ENCODE measurements around the gene FSTL5. TPM values are rescaled to one million over a fixed set of nuclear protein-coding genes. Genes with fewer than 3 reads are reported as not detected.

FSTL5 gene
- total and polyA plus RNA-seq, 2 experiments from 2014 or later = 0.12 to 0.59 TPM

DNA sequence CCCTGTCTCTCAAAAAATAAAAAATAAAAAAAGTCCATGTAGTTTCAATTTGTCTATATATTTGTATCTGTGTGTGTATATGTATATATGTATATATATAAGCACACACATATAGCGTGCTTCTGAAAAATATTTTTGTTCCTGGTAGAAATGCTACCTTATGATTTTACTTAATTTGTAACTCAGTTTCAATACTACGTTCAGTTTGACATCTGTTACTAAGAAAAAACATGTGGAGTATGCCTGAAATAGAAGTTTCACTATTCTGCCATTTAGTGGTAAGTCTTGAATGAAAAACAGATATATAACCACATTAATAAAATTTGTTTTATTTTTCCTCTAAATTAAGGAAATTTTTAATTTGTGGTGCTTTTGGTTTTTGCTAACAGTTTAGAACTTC lies 14.2 kb downstream of the FSTL5 start:
- Histone ChIP-seq H3K36me3 (no peaks in the 10 kb centered on the region), H3K27me3 (no peaks in the 10 kb centered on the region), H3K9me3 (ENCODE audit: low read depth) (no peaks in the 10 kb centered on the region), H3K4me1 (ENCODE audit: low read depth) (no peaks in the 10 kb centered on the region), H3K27ac (no peak overlapping the region), H3K4me3 (no peak overlapping the region)
- TF ChIP-seq, protein P1, sequence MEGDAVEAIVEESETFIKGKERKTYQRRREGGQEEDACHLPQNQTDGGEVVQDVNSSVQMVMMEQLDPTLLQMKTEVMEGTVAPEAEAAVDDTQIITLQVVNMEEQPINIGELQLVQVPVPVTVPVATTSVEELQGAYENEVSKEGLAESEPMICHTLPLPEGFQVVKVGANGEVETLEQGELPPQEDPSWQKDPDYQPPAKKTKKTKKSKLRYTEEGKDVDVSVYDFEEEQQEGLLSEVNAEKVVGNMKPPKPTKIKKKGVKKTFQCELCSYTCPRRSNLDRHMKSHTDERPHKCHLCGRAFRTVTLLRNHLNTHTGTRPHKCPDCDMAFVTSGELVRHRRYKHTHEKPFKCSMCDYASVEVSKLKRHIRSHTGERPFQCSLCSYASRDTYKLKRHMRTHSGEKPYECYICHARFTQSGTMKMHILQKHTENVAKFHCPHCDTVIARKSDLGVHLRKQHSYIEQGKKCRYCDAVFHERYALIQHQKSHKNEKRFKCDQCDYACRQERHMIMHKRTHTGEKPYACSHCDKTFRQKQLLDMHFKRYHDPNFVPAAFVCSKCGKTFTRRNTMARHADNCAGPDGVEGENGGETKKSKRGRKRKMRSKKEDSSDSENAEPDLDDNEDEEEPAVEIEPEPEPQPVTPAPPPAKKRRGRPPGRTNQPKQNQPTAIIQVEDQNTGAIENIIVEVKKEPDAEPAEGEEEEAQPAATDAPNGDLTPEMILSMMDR (IDR thresholded peaks at IDR 0.05; ENCODE audit: low read depth, low read length) = no peak
- DNase-seq (ENCODE audit: low read depth in 1 of 2, low spot score in 1 of 2) = no peak

DNA sequence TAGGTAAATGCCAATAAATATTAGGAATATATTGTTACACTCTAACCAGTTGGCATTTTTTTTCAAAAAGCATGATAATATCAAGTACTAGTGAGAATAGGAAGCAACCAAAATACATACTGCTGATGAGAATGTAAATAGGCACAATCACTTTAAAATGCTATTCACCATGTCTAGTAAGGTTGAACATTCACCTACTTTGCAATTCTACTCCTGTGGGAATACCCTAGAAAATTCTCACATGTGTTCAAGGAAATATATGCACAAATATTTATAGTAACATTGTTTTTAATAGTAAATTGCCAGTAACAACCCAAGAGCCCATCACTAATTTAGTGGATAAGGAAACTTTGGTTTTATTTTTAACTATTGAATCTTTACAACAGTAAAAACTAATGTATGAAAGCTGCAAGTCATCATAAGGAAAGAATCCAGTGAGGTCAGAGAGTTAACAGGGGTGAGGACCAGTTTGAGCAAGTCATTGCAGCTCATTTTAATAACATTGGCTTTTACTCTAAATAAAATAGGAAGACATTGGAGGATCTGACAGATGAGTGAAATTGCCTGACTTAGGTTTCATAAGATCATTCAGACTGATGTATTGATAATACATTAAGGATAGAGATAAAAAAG lies 23.6 kb downstream of the FSTL5 start:
- TF ChIP-seq, protein P1 (IDR thresholded peaks at IDR 0.05; ENCODE audit: low read depth, low read length) = no peak
- no peak for DNase-seq (ENCODE audit: low read depth in 1 of 2, low spot score in 1 of 2)
- no peaks in the 10 kb centered on the region for H3K4me1 ChIP-seq (ENCODE audit: low read depth)
- no peaks in the 10 kb centered on the region for H3K27me3 ChIP-seq
- no peak overlapping the region for H3K27ac ChIP-seq
- H3K9me3 ChIP-seq (ENCODE audit: low read depth) = no peaks in the 10 kb centered on the region
- H3K36me3 ChIP-seq = no peaks in the 10 kb centered on the region
- H3K4me3 ChIP-seq = no peak overlapping the region

DNA sequence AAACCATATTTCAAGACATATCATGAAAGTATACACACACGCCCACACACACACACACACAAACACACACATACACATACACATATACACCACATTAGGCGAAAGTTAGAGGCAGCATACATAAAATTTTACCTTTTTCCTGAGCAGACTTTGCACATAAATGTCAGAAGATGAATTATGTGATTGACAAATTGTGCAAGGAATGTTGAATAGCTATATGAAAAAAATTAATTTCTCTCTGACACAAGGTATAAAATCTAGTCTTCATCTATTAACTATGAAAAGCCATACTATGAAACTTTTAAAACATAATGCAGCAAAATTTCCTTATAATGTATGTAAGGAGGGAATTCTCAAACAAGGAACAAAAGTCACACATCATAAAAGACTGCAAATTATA lies 24.4 kb downstream of the FSTL5 start:
- Histone ChIP-seq H3K4me3 (no peak overlapping the region), H3K9me3 (ENCODE audit: low read depth) (no peaks in the 10 kb centered on the region), H3K36me3 (no peaks in the 10 kb centered on the region), H3K27ac (no peak overlapping the region), H3K4me1 (ENCODE audit: low read depth) (no peaks in the 10 kb centered on the region), H3K27me3 (no peaks in the 10 kb centered on the region)
- no peak for DNase-seq (ENCODE audit: low read depth in 1 of 2, low spot score in 1 of 2)
- TF ChIP-seq, protein P1 (IDR thresholded peaks at IDR 0.05; ENCODE audit: low read depth, low read length) = no peak

DNA sequence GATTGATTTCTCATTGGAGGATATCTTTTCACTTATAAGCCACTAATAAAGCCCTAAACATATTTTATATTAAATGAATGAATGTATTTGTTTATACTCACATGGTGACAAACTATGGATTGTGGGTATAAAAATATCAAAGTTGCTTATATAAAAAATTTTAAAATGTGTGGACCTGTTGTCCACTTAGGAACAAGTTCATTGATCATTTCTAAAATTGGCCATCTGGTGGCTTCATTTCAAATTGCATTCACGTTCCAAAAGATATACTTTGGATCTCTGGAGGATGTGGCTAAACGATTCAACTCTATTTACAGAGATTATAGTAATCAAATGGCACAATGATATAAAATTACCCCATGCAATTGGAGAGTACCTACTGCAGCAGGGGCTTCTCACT lies 32.5 kb downstream of the FSTL5 start:
- no peak overlapping the region for H3K4me3 ChIP-seq
- H3K4me1 ChIP-seq (ENCODE audit: low read depth) = no peaks in the 10 kb centered on the region
- H3K9me3 ChIP-seq (ENCODE audit: low read depth) = no peaks in the 10 kb centered on the region
- no peak overlapping the region for H3K27ac ChIP-seq
- no peaks in the 10 kb centered on the region for H3K27me3 ChIP-seq
- DNase-seq (ENCODE audit: low read depth in 1 of 2, low spot score in 1 of 2) = no peak
- no peaks in the 10 kb centered on the region for H3K36me3 ChIP-seq
- TF ChIP-seq, protein P1 (IDR thresholded peaks at IDR 0.05; ENCODE audit: low read depth, low read length) = no peak

DNA sequence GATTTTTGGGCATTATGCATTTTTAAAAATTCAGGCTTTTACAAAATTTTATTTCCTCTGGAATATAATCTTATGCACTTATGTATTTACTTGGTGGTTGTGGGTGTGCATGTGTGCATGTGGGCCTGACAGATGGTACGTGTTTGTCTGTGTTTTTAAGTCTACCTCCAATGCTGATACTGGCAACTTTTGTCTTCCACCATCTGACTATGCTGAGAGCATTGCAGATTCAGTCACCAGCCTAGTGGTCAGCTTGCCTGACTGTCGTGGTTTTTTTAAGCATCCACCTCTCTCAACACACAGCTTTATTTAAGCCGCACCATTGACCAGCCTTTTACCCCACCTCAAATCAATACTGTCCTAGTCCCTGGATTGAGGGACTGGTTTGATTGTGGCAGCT lies 37.1 kb downstream of the FSTL5 start:
- no peaks in the 10 kb centered on the region for H3K9me3 ChIP-seq (ENCODE audit: low read depth)
- no peaks in the 10 kb centered on the region for H3K36me3 ChIP-seq
- no peak overlapping the region for H3K27ac ChIP-seq
- no peaks in the 10 kb centered on the region for H3K4me1 ChIP-seq (ENCODE audit: low read depth)
- no peaks in the 10 kb centered on the region for H3K27me3 ChIP-seq
- H3K4me3 ChIP-seq = no peak overlapping the region
- no peak for DNase-seq (ENCODE audit: low read depth in 1 of 2, low spot score in 1 of 2)
- TF ChIP-seq, protein P1 (IDR thresholded peaks at IDR 0.05; ENCODE audit: low read depth, low read length) = no peak
